ENCODE data around the gene CYP3A7.
"Not testable (repeated sequence)": the region's sequence is repeated elsewhere in the genome, so short reads cannot be mapped to it uniquely, and the experiment has no call there.

DNA sequence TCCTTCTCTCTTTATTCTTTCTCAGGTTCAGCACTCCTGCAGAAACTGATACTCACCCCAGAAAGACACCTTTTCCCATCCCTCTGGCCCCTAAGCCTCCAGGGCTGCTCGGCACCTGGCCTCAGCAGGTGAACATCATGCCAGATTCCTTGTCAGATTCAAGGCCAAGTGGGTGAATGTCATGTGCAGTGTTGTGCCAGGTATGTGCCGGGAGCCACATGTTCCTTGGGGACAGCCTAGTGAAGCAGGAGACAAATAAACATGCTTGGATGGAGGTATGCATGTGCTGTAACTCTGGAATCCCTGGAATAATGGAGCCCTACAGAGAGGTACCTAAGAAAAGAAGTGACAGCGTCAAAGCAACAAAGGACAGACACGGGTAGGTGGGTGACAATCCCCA lies 1.7 kb upstream of the CYP3A7 start:
- not testable (repeated sequence) for TF ChIP-seq JUNB (CRISPR knock-in tag; IDR thresholded peaks at IDR 0.05; ENCODE audit: borderline replicate concordance); CEBPG (CRISPR knock-in tag; IDR thresholded peaks at IDR 0.05)
